ENCODE results near the gene PRKX.
"Not testable (repeated sequence)": the region's sequence is repeated elsewhere in the genome, so short reads cannot be mapped to it uniquely, and the experiment has no call there.

The PRKX gene

GRCh38 chrX:3713225-3713936 lies at the start of gene PRKX:
Gene PRKX, minus strand, starts transcription at chrX:3713649. Its CDS starts 396 bp downstream, at chrX:3713253.
- DNase-seq (ENCODE audit: low spot score), result peak; percentile 88

- no peak for DNase-seq (ENCODE audit: low spot score)
Observed at GRCh38 chrX:3763111-3763510, 49.7 kb upstream of the PRKX start.

GRCh38 chrX:3757510-3758025 lies 44.1 kb upstream of the PRKX start:
- no peak for DNase-seq (ENCODE audit: low spot score)

GRCh38 chrX:3748052-3748559 lies 34.7 kb upstream of the PRKX start:
- DNase-seq (ENCODE audit: low spot score), result no peak

- DNase-seq (ENCODE audit: low spot score), result no peak
Observed at GRCh38 chrX:3743801-3744439, 30.5 kb upstream of the PRKX start.

- DNase-seq (ENCODE audit: low spot score), result not testable (repeated sequence)
Observed at GRCh38 chrX:3740946-3741345, 27.5 kb upstream of the PRKX start.

GRCh38 chrX:3738509-3738908 lies 25.1 kb upstream of the PRKX start:
- no peak for DNase-seq (ENCODE audit: low spot score)

- not testable (repeated sequence) for DNase-seq (ENCODE audit: low spot score)
Observed at GRCh38 chrX:3736536-3736935, 23.1 kb upstream of the PRKX start.

- not testable (repeated sequence) for DNase-seq (ENCODE audit: low spot score)
Observed at GRCh38 chrX:3735891-3736290, 22.4 kb upstream of the PRKX start.

GRCh38 chrX:3734456-3734855 lies 21.0 kb upstream of the PRKX start:
- DNase-seq (ENCODE audit: low spot score), result not testable (repeated sequence)

- no peak for DNase-seq (ENCODE audit: low spot score)
Observed at GRCh38 chrX:3733043-3733430, 19.6 kb upstream of the PRKX start.

- not testable (repeated sequence) for DNase-seq (ENCODE audit: low spot score)
Observed at GRCh38 chrX:3732326-3733042, 19.0 kb upstream of the PRKX start.

- no peak for DNase-seq (ENCODE audit: low spot score)
Observed at GRCh38 chrX:3728454-3728853, 15.0 kb upstream of the PRKX start.

- not testable (repeated sequence) for DNase-seq (ENCODE audit: low spot score)
Observed at GRCh38 chrX:3723460-3723859, 10.0 kb upstream of the PRKX start.

- no peak for DNase-seq (ENCODE audit: low spot score)
Observed at GRCh38 chrX:3717742-3718420, 4.4 kb upstream of the PRKX start.

- DNase-seq (ENCODE audit: low spot score), result no peak
Observed at GRCh38 chrX:3715921-3716320, 2.5 kb upstream of the PRKX start.

- DNase-seq (ENCODE audit: low spot score), result not testable (repeated sequence)
Observed at GRCh38 chrX:3714706-3715479, 1.4 kb upstream of the PRKX start.

- DNase-seq (ENCODE audit: low spot score), result no peak
Observed at GRCh38 chrX:3713937-3714434, 537 bp upstream of the PRKX start.

GRCh38 chrX:3712870-3713224 lies 602 bp downstream of the PRKX start:
- no peak for DNase-seq (ENCODE audit: low spot score)

GRCh38 chrX:3712051-3712869 lies 1.2 kb downstream of the PRKX start:
- DNase-seq (ENCODE audit: low spot score), result peak; percentile 40
